Embryonic facial prominence (tissue), 1 donor: ENCODE results near the gene SNED1.

Experiments
- DNase-seq: peaks from one replicate; pipeline ENCODE4 v3.0.0-alpha.2; 2016; ENCODE audit errors: extremely low spot score

SNED1 gene

DNA sequence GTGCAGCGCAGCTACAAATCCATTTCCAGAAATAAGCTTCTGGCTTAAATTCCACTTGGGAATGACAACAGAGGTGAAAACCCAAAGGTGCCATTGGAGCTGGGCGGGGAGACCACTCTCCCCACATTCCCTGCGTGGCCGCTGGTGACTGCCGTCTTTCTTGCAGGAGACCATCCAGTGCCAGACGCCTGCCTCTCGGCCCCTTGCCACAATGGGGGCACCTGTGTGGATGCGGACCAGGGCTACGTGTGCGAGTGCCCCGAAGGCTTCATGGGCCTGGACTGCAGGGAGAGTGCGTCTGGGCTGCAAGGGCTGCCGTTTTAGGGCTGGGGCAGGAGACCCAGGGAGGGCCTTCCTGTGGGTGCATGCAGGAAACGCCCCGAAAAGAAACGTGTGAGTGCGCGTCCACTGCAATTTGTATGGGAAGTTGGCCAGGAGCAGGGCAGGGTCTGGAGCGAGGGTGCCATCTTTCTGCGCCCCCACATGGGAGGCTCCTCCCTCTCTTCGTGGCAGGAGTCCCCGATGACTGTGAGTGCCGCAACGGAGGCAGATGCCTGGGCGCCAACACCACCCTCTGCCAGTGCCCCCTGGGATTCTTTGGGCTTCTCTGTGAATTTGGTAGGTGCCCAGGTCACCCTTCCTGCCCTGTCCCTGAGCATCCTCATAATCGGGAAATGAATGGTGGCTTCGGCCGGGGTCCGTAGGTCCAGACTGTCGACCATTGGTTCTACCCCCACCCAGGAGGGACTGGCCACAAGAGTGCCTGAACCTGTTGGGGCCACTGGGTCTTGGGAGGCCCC is 49.9 kb downstream of the SNED1 start:
- no peak for DNase-seq

DNA sequence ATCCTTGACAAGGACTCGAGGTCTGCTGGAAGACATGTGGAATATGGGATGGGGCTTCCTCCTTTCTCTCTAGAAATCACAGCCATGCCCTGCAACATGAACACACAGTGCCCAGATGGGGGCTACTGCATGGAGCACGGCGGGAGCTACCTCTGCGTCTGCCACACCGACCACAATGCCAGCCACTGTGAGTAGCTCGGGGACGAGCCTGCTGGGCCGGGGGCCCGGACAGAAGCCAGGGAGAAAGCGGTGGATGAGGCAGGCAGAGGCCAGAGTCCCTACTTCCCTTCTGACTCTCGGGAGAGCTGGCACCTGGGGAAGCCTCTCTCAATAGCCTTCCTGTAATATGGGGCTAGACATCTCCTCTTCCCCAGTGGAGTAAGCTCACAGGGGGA is 50.5 kb downstream of the SNED1 start:
- no peak for DNase-seq

DNA sequence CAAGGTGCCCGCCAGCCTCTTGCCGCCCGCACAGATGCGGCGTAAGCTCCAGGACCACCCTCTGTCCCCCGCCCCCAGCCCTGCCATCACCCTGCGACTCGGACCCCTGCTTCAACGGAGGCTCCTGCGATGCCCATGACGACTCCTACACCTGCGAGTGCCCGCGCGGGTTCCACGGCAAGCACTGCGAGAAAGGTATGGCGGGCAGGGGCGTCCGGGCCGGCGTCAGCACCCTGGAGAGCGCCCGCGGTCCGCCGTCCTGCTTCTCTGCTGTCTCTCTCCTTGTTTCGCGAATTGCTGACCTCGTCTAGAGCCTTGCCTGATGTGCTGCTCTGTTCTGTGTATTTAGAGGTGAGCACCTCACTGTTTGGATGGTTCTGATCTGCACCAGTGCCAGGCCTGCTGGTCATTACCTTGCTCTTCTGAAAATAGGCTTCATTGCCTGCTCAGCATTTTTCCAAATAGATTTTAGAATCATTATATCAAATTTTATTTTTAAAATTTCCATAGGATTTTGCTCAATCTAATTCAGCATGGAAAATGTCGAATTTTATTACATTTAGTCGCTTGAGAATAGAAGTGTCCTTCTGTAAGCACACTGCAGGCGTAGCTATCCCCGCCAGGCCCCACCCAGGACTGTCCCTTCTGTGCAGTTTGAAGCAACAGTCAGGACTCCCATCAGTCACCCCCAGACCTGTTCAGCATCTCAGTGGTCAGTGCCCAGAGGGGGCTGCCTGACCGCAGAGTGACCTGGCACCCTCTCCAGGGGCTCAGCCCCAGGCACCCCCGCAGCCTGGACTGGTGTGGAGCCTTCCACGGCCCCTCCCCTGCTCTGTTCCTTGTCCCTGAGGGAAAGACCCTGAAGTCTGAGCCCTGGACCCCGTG is 51.6 kb downstream of the SNED1 start:
- no peak for DNase-seq

DNA sequence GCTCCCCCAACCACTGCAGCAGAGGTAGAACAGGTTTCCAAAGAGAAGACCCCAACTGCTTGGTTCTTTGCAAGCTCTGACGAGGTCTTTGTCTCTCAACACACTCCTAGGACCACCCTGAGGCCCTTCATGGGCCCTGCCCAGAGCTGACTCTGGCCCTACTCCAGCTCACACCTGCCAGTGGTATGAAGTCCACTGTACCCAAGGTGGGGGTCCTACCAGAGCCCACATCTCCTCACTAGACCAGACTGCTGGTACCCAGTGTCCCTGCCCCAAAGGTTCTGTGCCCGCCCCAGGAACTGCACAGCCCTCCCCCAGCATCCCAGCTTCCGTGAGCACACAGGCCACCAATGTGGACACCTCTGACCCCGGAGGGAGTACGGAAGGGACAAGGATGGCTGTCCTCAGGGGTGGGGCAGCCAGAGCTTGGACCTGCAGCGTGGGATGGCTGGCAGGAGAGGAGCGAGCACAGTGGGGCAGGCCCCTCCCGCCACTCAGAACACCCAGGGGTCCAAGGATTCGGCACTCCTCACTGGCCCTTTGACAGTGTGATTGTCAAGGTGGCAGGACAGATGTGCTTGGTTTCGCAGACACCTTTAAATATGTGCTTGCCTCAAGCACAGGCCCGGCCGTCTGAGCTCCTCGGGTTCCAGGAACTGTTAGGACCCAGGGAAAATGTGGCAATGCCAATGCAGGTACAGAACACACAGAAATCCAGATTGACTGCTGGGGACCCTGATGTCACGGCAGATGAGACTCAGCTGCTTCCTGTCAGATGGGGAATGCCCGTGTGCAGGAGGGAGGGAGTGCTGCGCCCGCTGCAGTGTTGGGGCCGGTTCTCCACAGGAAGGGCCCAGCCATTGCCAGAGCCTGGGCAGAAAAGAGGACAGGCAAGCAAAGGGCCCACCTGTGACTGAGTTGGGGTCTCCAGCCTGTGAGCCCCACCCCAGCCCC is 52.5 kb downstream of the SNED1 start:
- DNase-seq, result no peak

DNA sequence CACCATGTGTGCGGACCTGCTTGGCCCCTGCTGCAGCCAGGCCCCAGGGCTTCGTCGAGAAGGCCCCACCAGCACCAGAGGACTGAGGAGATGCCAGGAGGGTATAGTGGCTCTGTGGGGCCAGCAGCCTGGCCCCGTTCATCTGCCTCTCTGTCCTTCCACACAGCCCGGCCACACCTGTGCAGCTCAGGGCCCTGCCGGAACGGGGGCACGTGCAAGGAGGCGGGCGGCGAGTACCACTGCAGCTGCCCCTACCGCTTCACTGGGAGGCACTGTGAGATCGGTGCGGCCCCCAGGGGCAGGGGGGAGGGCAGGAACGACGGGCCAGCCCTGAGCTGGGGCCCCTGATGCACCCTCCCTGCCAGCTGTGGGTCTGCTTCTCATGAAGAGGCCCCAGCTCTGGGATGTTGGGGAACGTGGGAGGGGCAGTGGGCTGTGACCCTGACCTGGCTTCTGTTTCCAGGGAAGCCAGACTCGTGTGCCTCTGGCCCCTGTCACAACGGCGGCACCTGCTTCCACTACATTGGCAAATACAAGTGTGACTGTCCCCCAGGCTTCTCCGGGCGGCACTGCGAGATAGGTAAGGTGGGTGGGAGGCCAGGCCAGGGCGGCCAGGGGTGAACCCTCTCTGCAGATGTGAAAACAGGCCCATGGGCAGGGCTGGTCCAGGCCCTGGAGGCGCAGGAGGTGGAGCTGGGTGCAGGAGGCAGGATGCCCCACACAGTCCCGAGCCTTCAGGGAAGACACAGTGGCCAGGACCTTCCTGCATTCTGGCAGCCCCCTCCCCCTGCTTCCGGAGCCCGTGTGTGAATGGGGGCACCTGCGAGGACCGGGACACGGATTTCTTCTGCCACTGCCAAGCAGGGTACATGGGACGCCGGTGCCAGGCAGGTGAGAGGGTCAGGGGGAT is 53.4 kb downstream of the SNED1 start:
- DNase-seq, result no peak

DNA sequence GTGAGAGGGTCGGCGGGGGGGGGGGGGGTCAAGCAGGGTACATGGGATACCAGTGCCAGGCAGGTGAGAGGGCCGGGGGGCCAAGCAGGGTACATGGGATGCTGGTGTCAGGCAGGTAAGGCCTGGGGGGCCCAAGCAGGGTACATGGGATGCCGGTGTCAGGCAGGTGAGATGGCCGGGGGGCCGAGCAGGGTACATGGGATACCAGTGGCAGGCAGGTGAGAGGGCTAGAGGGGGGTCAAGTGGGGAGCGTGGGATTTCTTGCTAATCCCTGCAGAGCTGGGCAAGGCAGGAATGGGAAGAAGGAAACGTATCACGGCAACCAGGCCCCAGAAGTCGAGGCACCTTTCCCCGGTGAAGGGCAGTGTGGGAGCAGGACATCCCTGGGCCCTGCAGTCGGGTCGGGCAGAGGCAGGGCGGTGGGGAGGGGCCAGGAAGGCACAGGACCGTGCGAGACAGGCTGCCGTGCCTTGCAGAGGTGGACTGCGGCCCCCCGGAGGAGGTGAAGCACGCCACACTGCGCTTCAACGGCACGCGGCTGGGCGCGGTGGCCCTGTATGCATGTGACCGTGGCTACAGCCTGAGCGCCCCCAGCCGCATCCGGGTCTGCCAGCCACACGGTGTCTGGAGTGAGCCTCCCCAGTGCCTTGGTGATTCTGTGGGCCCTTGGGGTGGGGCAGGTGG is 54.4 kb downstream of the SNED1 start:
- no peak for DNase-seq

DNA sequence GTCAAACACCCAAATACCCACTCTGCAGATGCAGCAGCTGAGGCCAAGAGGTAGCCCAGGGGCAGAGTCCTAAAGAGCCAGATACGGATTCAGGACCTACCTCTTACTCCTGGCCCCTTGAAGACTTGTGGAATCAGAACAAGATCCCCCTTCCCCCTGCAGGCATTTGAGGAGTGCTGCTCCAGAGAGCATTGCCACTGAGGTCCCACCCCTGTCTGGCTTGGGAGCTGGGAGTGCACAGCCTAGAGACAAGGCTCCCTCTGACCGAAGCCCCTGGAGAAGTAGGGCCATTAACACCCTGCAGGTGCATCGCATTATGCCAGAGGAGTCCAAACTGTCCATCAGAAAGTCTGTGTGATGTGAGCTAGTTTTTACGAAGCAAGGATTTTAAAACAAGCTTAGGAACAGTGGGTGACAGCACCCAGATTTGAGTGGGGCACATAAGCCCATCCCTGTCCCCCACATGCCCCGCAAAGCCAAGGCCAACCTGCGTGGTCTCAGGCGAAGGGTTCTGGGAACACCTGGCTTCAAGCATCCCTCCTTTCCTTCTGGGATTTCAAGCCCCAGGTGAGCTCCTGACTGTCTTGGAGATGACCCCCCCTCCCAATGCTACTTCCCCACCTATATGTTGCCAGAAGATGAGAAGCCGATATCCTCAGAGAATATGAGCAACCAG is 55.3 kb downstream of the SNED1 start:
- DNase-seq, result no peak

DNA sequence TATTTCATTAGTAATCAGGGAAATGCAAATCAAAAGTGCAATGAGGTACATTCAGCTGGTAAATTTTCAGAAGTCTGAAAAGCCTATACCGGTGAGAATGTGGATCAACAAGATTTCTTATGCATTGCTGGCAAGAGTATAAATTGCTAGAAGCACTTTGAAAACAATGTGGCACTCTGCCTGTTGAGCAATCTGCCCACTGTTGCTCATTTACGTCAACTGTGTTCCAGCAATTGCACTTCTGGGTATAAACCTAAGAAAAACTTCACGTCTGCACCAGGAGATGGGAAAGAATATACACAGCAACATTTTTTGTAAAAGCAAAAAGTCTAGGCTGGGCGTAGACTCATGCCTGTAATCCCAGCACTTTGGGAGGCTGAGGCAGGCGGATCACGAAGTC is 62.9 kb downstream of the SNED1 start:
- no peak for DNase-seq

DNA sequence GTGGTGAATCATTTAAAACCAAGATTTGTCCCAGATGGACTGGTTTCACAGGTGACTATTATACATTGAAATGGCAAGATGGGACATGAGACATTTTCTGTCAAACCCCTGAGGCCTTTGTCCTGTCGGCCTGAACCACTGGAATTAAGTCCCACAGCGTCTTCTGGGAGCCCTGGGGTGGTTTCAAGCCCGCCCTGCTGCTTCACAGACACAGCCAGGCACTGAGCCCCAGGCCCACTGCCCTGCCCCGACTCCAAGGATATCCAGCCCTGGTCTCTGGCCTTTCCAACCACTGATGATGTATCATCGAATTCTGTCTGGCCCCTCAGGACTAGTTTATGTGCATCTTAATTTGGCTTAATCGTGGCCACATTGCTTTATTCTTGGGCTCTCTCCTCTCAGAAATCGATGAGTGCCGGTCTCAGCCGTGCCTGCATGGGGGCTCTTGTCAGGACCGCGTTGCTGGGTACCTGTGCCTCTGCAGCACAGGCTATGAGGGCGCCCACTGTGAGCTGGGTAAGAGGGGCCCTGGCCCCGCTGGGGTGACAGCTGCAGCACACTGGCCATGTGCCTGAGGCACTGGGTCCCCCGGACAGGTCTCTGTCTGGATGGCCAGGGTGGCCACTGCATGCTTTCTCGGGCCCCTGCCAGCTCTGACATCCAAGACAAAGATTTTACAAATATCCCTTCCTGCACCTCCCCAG is 64.1 kb downstream of the SNED1 start:
- no peak for DNase-seq

DNA sequence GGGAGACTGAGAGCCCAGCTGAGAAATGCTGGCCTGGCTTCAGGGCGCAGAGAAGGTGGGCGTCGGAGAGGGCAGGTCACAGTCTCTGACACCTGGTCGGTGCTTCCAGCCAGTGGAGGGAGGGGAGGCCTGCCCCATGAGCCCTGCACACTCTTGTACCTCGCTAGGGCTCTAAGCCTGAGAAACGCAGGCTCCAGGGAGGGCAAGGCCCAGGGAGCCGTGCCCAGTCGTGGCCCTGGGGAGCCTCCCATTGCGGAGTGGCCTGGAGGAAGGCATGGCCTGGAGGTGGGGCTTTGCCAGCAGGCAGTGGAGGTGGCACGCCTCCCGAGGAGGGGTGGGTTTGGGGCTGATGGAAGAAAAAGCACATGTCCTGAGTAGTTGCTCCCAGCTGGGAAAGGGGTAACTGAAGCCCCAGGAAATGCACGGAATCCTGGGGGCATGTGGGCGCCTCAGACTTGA is 64.7 kb downstream of the SNED1 start:
- no peak for DNase-seq

DNA sequence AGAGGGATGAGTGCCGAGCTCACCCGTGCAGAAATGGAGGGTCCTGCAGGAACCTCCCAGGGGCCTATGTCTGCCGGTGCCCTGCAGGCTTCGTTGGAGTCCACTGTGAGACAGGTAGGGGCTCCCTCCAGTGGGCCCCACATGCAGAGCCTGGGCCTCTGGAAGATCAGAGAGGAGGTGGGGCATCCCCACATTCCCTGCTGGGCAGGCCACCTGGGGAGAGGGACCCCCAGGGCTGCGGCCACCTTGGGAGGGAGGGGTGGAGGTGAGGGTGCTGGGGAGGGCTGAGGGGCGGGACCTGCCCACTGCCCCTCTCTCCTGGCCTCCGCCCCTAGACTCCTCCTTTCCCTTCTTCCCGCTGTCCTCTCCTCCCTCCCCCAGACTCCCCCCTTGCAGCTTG is 65.2 kb downstream of the SNED1 start:
- no peak for DNase-seq

DNA sequence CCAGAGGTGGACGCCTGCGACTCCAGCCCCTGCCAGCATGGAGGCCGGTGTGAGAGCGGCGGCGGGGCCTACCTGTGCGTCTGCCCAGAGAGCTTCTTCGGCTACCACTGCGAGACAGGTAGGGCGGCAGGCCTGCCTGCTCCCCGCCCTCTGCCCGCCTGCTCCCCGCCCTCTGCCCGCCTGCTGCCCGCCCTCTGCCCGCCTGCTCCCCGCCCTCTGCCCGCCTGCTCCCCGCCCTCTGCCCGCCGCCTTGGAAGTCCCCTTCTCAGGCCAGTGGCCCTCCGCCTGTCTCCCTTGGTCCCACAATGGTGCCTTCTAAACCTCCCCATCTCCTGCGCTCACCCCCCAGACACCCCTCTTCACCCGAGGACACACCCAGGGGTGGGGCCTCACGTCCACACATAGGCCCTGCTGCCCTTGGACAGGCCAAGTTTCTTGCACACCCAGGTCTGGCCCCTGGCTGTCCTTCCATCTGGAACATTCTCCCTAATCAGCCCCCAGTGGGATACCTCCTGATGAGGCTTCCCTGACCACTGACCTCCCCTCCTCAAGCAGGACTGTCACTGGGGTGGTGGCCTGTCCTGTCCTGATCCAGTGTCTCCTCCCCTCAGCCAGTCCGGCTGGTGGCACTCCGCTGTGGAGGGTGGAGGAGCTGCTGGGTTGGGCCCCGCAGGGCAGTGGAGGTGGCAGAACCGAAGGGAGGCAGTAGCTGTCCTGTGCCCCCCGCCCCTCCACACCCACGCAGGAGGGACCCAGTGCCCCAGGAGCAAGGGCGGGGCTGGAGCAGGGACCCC is 65.8 kb downstream of the SNED1 start:
- no peak for DNase-seq

DNA sequence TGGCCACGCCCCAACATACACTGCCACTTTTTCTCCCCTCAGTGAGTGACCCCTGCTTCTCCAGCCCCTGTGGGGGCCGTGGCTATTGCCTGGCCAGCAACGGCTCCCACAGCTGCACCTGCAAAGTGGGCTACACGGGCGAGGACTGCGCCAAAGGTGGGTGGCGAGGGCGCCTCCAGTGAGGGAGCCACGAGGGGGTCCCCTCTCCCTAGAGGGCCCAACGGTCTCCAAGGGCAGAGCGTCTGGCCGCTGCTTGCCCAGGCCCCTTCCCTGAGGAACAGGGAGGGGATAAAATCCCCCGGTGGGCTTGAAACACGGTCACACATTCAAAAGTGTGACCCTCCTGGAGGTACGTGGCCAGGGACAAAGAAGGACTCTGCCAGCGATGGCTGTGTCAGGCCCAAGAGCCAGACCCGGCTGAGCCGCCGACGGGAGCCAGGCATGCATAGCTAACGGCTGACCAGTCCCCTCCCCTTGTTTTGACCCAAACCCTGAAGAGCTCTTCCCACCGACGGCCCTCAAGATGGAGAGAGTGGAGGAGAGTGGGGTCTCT is 66.5 kb downstream of the SNED1 start:
- DNase-seq, result no peak

DNA sequence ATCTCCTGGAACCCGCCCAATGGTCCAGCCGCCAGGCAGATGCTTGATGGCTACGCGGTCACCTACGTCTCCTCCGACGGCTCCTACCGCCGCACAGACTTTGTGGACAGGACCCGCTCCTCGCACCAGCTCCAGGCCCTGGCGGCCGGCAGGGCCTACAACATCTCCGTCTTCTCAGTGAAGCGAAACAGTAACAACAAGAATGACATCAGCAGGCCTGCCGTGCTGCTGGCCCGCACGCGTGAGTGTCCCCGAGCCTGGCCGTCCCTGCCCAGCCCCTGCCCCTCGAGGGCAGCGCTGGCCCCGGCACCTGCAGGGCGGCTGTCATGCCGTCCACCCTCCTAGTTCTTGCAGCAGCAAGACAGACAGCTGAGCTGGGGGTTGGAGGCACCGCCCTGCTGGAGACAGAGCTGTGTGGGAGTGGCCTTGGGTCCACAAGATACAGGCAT is 67.0 kb downstream of the SNED1 start:
- DNase-seq, result no peak

DNA sequence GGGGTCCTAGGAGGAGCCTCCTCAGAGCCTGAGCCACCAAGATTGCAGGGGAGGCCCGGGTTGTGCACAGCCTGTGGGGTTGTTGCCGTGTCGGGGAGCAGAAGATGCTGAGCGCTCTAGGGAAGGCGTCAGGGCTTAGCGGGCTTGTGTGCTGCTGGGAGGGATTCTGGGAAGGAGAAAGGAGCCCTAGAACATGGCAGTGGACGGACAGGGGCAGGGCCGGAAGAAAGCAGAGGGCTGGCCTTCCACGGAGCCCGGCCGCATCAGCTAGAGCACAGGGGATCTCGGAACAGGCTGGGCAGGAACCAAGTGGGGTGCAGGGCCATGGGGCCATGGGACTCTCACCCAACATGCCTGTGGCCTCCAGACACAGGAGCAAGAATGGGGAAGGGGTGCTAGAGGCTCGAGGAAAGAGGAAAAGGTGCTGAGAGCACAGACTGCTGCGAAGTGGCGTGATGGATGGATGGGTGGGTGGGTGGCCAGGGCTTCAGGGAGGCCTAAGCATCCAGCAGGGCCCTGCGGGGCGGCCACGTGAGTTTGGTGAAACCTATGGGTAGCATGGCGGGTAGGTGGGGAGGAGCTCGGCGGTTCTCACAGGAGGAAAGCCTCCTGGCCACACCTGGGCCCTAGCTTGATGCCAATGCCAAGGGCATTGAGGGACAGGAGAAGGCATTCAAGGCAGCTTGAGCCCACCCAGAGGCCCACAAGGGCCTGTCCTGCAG is 67.9 kb downstream of the SNED1 start:
- DNase-seq, result no peak

DNA sequence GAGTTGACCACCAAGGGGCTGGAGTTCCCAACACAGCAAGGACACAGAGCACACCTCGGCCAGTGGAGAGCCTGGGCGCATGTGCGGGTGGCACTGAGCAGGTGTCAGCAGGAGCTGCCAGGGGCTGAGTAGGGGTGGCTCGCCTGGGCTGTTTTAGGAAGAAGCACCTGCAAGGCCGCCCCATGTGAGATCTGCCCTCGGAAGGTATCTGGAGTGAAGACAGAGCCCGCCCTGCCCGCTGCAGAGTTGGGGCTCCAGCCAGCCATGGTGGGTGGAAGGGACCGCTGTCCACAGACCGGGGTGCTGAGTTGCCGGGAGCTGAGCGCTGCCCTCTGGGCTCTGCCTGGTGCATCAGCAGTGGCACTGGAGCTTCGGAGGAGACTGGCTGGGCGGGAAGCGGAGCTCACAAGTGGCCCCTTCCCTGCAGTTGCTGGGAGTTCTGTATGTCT is 68.5 kb downstream of the SNED1 start:
- DNase-seq, result no peak
